HepG2 (cell line): Measurements from ENCODE around the gene WTAP. TPM values are rescaled to one million over a fixed set of nuclear protein-coding genes. Genes with fewer than 3 reads are reported as not detected.
A peak's percentile ranks its signal among the peaks of the same experiment; 100 is the strongest.

ENCODE experiments used
- AGO2 ChIP-seq: fragments of 200-400 bp; formaldehyde crosslinking; optimal IDR thresholded peaks from 2 replicates; pipeline ENCODE3; 2017; ENCODE audit warnings: mild to moderate bottlenecking, low read depth, low read length, moderate library complexity
- CREB1 ChIP-seq, 2 experiments: fragments of 450-650 bp in 1 of 2; IDR thresholded peaks; 2 replicates each; pipeline ENCODE4 v1.6.1; 2016 to 2017; ENCODE audit warnings: control low read depth in 1 of 2, mild to moderate bottlenecking in 1 of 2, missing compliant biosample characterization in 1 of 2, missing genetic modification characterization in 1 of 2
- FIP1L1 ChIP-seq: fragments of 200-400 bp; formaldehyde crosslinking; IDR thresholded peaks from 2 replicates; pipeline ENCODE4 v1.6.1; 2018; ENCODE audit warnings: low read depth, mild to moderate bottlenecking, low read length, moderate library complexity, borderline replicate concordance; ENCODE audit not compliant: insufficient read depth
- HES4 ChIP-seq: sonication (generic); formaldehyde crosslinking; IDR thresholded peaks from 2 replicates; pipeline ENCODE4 v1.9.0; 2021; ENCODE audit warnings: mild to moderate bottlenecking, missing genetic modification reagents, borderline replicate concordance
- HIVEP1 ChIP-seq: sonication (generic); formaldehyde crosslinking; IDR thresholded peaks from 2 replicates; pipeline ENCODE4 v1.4.0; 2020; ENCODE audit warnings: mild to moderate bottlenecking, missing genetic modification reagents
- HOXA9 ChIP-seq: sonication (generic); formaldehyde crosslinking; IDR thresholded peaks from 2 replicates; pipeline ENCODE4 v1.8.1; 2022; ENCODE audit warnings: missing genetic modification reagents, mild to moderate bottlenecking, moderate library complexity, borderline replicate concordance
- JARID2 ChIP-seq: sonication (generic); formaldehyde crosslinking; IDR thresholded peaks from 2 replicates; pipeline ENCODE4 v1.8.1; 2023; ENCODE audit warnings: missing genetic modification reagents, inconsistent platforms; ENCODE audit not compliant: insufficient replicate concordance
- KLF6 ChIP-seq: IDR thresholded peaks from 2 replicates; pipeline ENCODE4 v1.8.0; 2016; ENCODE audit warnings: missing biosample characterization, missing genetic modification reagents
- RBFOX2 ChIP-seq: fragments of 200-400 bp; formaldehyde crosslinking; IDR thresholded peaks from 2 replicates; pipeline ENCODE4 v1.6.1; 2017; ENCODE audit warnings: low read depth, mild to moderate bottlenecking, low read length
- SIN3A ChIP-seq: IDR thresholded peaks from 2 replicates; pipeline ENCODE4 v1.6.1; 2011; ENCODE audit warnings: low read depth, mild to moderate bottlenecking, control low read depth, low read length, borderline replicate concordance
- SP4 ChIP-seq: sonication (generic); formaldehyde crosslinking; IDR thresholded peaks from 2 replicates; pipeline ENCODE4 v1.8.1; 2023; ENCODE audit warnings: mild to moderate bottlenecking, missing genetic modification reagents
- STAT5B ChIP-seq: sonication (generic); formaldehyde crosslinking; IDR thresholded peaks from 2 replicates; pipeline ENCODE4 v1.4.0; 2020; ENCODE audit warnings: missing genetic modification reagents
- XRCC5 ChIP-seq: fragments of 200-400 bp; formaldehyde crosslinking; optimal IDR thresholded peaks from 2 replicates; pipeline ENCODE3; 2017; ENCODE audit warnings: mild to moderate bottlenecking, low read length
- ZBTB42 ChIP-seq: sonication (generic); formaldehyde crosslinking; IDR thresholded peaks from 2 replicates; pipeline ENCODE4 v1.5.0; 2020; ENCODE audit warnings: mild to moderate bottlenecking, missing genetic modification reagents
- ZFP62 ChIP-seq: sonication (generic); formaldehyde crosslinking; IDR thresholded peaks from 2 replicates; pipeline ENCODE4 v1.4.0; 2020; ENCODE audit warnings: missing genetic modification reagents
- ZNF180 ChIP-seq: sonication (generic); formaldehyde crosslinking; IDR thresholded peaks from 2 replicates; pipeline ENCODE4 v1.4.0; 2020; ENCODE audit warnings: low read depth, missing genetic modification reagents, borderline replicate concordance
- ZNF30 ChIP-seq: sonication (generic); formaldehyde crosslinking; IDR thresholded peaks from 2 replicates; pipeline ENCODE4 v1.5.0; 2020; ENCODE audit warnings: mild to moderate bottlenecking, missing genetic modification reagents
- ZNF33A ChIP-seq: sonication (generic); formaldehyde crosslinking; IDR thresholded peaks from 2 replicates; pipeline ENCODE4 v1.5.1; 2020; ENCODE audit warnings: missing genetic modification reagents, mild to moderate bottlenecking, moderate library complexity, borderline replicate concordance
- ZNF468 ChIP-seq: sonication (generic); formaldehyde crosslinking; IDR thresholded peaks from 2 replicates; pipeline ENCODE4 v1.8.0; 2022; ENCODE audit warnings: mild to moderate bottlenecking, moderate library complexity, missing genetic modification reagents
- ZNF605 ChIP-seq: sonication (generic); formaldehyde crosslinking; IDR thresholded peaks from 2 replicates; pipeline ENCODE4 v1.8.0; 2022; ENCODE audit warnings: mild to moderate bottlenecking, missing genetic modification reagents
- ZNF607 ChIP-seq: sonication (generic); formaldehyde crosslinking; IDR thresholded peaks from 2 replicates; pipeline ENCODE4 v1.5.1; 2020; ENCODE audit warnings: missing genetic modification reagents, mild to moderate bottlenecking, borderline replicate concordance
- ZNF746 ChIP-seq: sonication (generic); formaldehyde crosslinking; IDR thresholded peaks from 2 replicates; pipeline ENCODE4 v1.8.0; 2022; ENCODE audit warnings: mild to moderate bottlenecking, missing genetic modification reagents
- ZSCAN20 ChIP-seq: sonication (generic); formaldehyde crosslinking; IDR thresholded peaks from 2 replicates; pipeline ENCODE4 v1.4.0; 2020; ENCODE audit warnings: missing genetic modification reagents, mild to moderate bottlenecking, borderline replicate concordance
- polyA plus RNA-seq, 8 experiments: library from polyadenylated mRNA; depleted of rRNA in 3 of 8; stranded (reverse) in 7 of 8; unstranded in 1 of 8; fragments of >200 nt; fragmentation: Illumina TruSeq in 4 of 8; extraction: Trizol in 4 of 8; gene quantifications; 2 replicates each; pipeline versions ENCODE4 v1.2.1 to v1.2.3, GENCODE V29; 2011 to 2016; ENCODE audit warnings: low read depth in 4 of 8, missing spikeins in 1 of 8, mixed read lengths in 1 of 8; ENCODE audit not compliant: insufficient read depth in 1 of 8
- total RNA-seq, 5 experiments: library from RNA; depleted of rRNA; stranded (reverse); fragments of >200 nt; fragmentation: Illumina TruSeq; extraction: Trizol; gene quantifications; 2 replicates each; pipeline ENCODE4 v1.2.3, GENCODE V29; 2016; ENCODE audit warnings: low read depth in 1 of 5
- TF ChIP-seq, protein P1 (sequence below): fragments of 450-650 bp; IDR thresholded peaks from 2 replicates; pipeline ENCODE4 v1.6.1; 2017; ENCODE audit warnings: mild to moderate bottlenecking
- TF ChIP-seq, protein P2 (sequence below): IDR thresholded peaks from 2 replicates; pipeline ENCODE4 v1.6.1; 2018; ENCODE audit warnings: missing genetic modification reagents
- TF ChIP-seq, protein P3 (sequence below): sonication (generic); formaldehyde crosslinking; IDR thresholded peaks from 2 replicates; pipeline ENCODE4 v1.5.1; 2020; ENCODE audit warnings: missing genetic modification reagents, mild to moderate bottlenecking, borderline replicate concordance

The WTAP gene
- total and polyA plus RNA-seq, 2 of the 13 experiments (the other 11 are each of a cell fraction or from before 2014, with no cell fraction given): 31.6 to 167 TPM

DNA sequence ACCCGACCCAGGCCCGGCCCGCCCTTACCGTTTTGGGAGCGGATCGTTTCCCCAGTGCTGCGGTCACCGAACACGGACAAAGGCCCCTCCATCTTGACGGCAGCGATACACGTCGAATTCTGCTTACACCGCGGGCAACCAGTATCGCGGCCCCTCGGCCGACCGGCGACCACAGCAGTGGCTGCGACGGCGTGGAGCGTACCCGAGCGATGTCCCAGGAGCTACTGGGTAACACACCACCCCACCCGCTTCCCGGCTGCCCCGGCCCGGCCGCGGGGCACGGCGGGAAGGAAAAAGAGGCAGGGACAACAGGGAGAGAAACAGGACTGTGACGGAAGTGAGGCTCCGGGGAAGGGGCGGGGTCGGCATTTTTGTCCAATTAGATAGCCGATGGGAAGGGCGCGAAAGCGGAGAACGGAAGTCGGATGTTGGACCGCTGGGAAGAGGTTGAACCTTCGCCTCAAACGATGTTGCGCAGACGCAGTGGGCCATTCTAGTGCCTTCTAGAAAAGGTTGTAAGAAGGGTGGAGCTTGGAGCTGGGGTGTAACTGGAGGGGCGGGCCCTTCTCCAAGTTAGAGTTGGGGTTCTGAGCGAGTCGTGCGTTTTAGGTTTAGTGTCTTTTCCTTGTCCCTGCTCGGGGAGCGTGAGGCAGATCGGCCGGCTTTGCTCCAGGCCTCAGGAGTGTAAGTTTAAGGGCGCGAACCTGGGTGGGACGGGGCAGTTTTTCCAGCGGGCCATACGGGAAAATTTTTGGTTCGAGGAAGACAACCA is 62.3 kb downstream of the WTAP start, which contains the start of gene TCP1 (continued):
- TF ChIP-seq, protein P1, sequence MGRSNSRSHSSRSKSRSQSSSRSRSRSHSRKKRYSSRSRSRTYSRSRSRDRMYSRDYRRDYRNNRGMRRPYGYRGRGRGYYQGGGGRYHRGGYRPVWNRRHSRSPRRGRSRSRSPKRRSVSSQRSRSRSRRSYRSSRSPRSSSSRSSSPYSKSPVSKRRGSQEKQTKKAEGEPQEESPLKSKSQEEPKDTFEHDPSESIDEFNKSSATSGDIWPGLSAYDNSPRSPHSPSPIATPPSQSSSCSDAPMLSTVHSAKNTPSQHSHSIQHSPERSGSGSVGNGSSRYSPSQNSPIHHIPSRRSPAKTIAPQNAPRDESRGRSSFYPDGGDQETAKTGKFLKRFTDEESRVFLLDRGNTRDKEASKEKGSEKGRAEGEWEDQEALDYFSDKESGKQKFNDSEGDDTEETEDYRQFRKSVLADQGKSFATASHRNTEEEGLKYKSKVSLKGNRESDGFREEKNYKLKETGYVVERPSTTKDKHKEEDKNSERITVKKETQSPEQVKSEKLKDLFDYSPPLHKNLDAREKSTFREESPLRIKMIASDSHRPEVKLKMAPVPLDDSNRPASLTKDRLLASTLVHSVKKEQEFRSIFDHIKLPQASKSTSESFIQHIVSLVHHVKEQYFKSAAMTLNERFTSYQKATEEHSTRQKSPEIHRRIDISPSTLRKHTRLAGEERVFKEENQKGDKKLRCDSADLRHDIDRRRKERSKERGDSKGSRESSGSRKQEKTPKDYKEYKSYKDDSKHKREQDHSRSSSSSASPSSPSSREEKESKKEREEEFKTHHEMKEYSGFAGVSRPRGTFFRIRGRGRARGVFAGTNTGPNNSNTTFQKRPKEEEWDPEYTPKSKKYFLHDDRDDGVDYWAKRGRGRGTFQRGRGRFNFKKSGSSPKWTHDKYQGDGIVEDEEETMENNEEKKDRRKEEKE: no peak
- TF ChIP-seq ZNF605 (CRISPR knock-in tag): peak; percentile 99
- peak; percentile 95 for TF ChIP-seq SIN3A
- TF ChIP-seq HES4 (CRISPR knock-in tag): peak; percentile 13; the same call in 1 of the 2 replicates
- TF ChIP-seq FIP1L1: 0 out of 2 replicates have a peak, but pooled peaks have one; percentile 48
- TF ChIP-seq ZNF468 (CRISPR knock-in tag): 0 out of 2 replicates have a peak, but pooled peaks have one; percentile 5
- 0 out of 2 replicates have a peak, but pooled peaks have one; percentile 70 for TF ChIP-seq KLF6
- peak; percentile 53 for TF ChIP-seq XRCC5
- TF ChIP-seq STAT5B (CRISPR knock-in tag): no peak
- TF ChIP-seq ZNF746: no peak
- TF ChIP-seq, protein P2, sequence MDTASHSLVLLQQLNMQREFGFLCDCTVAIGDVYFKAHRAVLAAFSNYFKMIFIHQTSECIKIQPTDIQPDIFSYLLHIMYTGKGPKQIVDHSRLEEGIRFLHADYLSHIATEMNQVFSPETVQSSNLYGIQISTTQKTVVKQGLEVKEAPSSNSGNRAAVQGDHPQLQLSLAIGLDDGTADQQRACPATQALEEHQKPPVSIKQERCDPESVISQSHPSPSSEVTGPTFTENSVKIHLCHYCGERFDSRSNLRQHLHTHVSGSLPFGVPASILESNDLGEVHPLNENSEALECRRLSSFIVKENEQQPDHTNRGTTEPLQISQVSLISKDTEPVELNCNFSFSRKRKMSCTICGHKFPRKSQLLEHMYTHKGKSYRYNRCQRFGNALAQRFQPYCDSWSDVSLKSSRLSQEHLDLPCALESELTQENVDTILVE (CRISPR knock-in tag): peak; percentile 92
- peak; percentile 63 for TF ChIP-seq HIVEP1 (CRISPR knock-in tag)
- peak; percentile 93 for TF ChIP-seq ZNF607 (CRISPR knock-in tag)
- TF ChIP-seq ZBTB42: peak; percentile 95
- peak; percentile 73 for TF ChIP-seq CREB1 (IDR thresholded peaks at IDR 0.05)
- TF ChIP-seq CREB1 (CRISPR knock-in tag; IDR thresholded peaks at IDR 0.05): peak; percentile 77
- peak; percentile 89; the same call in 1 of the 2 replicates for TF ChIP-seq HOXA9 (CRISPR knock-in tag)
- TF ChIP-seq, protein P3, sequence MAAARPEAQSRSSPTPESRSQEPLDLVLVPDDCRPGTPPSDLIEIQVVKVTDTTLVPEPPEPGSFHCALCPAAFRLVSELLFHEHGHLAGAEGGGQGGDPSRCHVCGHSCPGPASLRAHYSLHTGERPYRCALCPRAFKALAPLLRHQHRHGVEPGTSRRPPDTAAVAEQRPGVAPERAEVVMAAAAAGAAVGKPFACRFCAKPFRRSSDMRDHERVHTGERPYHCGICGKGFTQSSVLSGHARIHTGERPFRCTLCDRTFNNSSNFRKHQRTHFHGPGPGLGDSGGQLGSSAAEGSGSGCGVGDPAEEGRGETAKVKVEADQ (CRISPR knock-in tag): peak; percentile 67; the same call in 1 of the 2 replicates
- TF ChIP-seq RBFOX2: peak; percentile 94
- TF ChIP-seq AGO2: peak; percentile 95
- no peak for TF ChIP-seq ZNF33A (CRISPR knock-in tag)
- TF ChIP-seq JARID2 (CRISPR knock-in tag): no peak
- TF ChIP-seq ZNF30 (CRISPR knock-in tag): no peak
- TF ChIP-seq ZSCAN20 (CRISPR knock-in tag): no peak
- peak; percentile 91 for TF ChIP-seq SP4 (CRISPR knock-in tag)
- no peak for TF ChIP-seq ZFP62
- 0 out of 2 replicates have a peak, but pooled peaks have one; percentile 57 for TF ChIP-seq ZNF180 (CRISPR knock-in tag)
